Liver (tissue), 3 donors: ENCODE results near the gene MPV17L.

ENCODE experiments used
- EGR1 ChIP-seq, 2 donors: IDR thresholded peaks; 2 replicates each; pipeline ENCODE4 v1.6.1; 2016 to 2018; ENCODE audit warnings: antibody characterized with exemption in 2 of 2, low read depth in 2 of 2
- GABPA ChIP-seq, 2 donors: IDR thresholded peaks in 1 of 2; conservative IDR thresholded peaks in 1 of 2; 2 replicates each; pipeline ENCODE4 v1.6.1; 2016; ENCODE audit warnings: antibody characterized with exemption in 2 of 2, mild to moderate bottlenecking in 1 of 2, moderate library complexity in 1 of 2
- JUND ChIP-seq, 2 donors: IDR thresholded peaks; 2 replicates each; pipeline ENCODE4 v1.6.1; 2016; ENCODE audit warnings: antibody characterized with exemption in 2 of 2
- NR2F2 ChIP-seq: IDR thresholded peaks from 2 replicates; pipeline ENCODE4 v1.6.1; 2016; ENCODE audit warnings: antibody characterized with exemption
- RAD21 ChIP-seq, 2 donors: IDR thresholded peaks; 2 replicates each; pipeline ENCODE4 v1.6.1; 2016; ENCODE audit warnings: antibody characterized with exemption in 2 of 2, mild to moderate bottlenecking in 2 of 2
- SP1 ChIP-seq: IDR thresholded peaks from 2 replicates; pipeline ENCODE4 v1.6.1; 2018; ENCODE audit warnings: antibody characterized with exemption, mild to moderate bottlenecking
- TAF1 ChIP-seq: conservative IDR thresholded peaks from 2 replicates; pipeline ENCODE4 v1.6.1; 2016; ENCODE audit warnings: antibody characterized with exemption, mild to moderate bottlenecking
- YY1 ChIP-seq: IDR thresholded peaks from 2 replicates; pipeline ENCODE4 v1.6.1; 2016; ENCODE audit warnings: antibody characterized with exemption, mild to moderate bottlenecking
- TF ChIP-seq, protein P1 (sequence below): fragments of 150-350 bp; IDR thresholded peaks from 2 replicates; pipeline ENCODE4 v1.5.1; 2017; ENCODE audit warnings: improper control_type of control experiment, low read depth, low read length; ENCODE audit not compliant: missing input control
- TF ChIP-seq, protein P2 (sequence below): IDR thresholded peaks from 2 replicates; pipeline ENCODE4 v1.6.1; 2016; ENCODE audit warnings: antibody characterized with exemption, mild to moderate bottlenecking
- donor health status: healthy.
- donor health status: healthy.

DNA sequence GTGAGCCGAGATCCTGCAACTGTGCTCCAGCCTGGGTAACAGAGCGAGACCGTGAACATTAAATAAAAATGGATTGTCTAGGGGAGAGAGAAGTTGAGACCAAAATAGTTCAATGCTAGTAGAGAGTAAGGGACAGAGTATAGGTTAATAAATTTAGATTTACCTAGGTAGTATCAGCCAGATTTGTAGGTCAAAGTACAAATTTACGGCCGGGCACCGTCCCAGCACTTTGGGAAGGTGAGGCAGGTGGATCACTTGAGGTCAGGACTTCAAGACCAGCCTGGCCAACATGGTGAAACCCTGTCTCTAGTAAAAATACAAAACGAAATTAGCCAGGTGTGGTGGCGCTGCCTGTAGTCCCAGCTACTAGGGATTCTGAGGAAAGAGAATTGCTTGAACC is 26.7 kb downstream of the MPV17L start:
- TF ChIP-seq TAF1: no peak
- TF ChIP-seq GABPA (IDR thresholded peaks at IDR 0.05 in 1 of 2, conservative IDR thresholded peaks at IDR 0.05 in 1 of 2): no peak
- TF ChIP-seq YY1: no peak
- peak; percentile 34 for TF ChIP-seq SP1
- TF ChIP-seq, protein P1, sequence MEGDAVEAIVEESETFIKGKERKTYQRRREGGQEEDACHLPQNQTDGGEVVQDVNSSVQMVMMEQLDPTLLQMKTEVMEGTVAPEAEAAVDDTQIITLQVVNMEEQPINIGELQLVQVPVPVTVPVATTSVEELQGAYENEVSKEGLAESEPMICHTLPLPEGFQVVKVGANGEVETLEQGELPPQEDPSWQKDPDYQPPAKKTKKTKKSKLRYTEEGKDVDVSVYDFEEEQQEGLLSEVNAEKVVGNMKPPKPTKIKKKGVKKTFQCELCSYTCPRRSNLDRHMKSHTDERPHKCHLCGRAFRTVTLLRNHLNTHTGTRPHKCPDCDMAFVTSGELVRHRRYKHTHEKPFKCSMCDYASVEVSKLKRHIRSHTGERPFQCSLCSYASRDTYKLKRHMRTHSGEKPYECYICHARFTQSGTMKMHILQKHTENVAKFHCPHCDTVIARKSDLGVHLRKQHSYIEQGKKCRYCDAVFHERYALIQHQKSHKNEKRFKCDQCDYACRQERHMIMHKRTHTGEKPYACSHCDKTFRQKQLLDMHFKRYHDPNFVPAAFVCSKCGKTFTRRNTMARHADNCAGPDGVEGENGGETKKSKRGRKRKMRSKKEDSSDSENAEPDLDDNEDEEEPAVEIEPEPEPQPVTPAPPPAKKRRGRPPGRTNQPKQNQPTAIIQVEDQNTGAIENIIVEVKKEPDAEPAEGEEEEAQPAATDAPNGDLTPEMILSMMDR: no peak
- no peak for TF ChIP-seq RAD21 (IDR thresholded peaks at IDR 0.05)
- TF ChIP-seq JUND (IDR thresholded peaks at IDR 0.05): no peak
- TF ChIP-seq EGR1 (IDR thresholded peaks at IDR 0.05; ENCODE audit: low read depth in 2 of 2): no peak
- TF ChIP-seq, protein P2, sequence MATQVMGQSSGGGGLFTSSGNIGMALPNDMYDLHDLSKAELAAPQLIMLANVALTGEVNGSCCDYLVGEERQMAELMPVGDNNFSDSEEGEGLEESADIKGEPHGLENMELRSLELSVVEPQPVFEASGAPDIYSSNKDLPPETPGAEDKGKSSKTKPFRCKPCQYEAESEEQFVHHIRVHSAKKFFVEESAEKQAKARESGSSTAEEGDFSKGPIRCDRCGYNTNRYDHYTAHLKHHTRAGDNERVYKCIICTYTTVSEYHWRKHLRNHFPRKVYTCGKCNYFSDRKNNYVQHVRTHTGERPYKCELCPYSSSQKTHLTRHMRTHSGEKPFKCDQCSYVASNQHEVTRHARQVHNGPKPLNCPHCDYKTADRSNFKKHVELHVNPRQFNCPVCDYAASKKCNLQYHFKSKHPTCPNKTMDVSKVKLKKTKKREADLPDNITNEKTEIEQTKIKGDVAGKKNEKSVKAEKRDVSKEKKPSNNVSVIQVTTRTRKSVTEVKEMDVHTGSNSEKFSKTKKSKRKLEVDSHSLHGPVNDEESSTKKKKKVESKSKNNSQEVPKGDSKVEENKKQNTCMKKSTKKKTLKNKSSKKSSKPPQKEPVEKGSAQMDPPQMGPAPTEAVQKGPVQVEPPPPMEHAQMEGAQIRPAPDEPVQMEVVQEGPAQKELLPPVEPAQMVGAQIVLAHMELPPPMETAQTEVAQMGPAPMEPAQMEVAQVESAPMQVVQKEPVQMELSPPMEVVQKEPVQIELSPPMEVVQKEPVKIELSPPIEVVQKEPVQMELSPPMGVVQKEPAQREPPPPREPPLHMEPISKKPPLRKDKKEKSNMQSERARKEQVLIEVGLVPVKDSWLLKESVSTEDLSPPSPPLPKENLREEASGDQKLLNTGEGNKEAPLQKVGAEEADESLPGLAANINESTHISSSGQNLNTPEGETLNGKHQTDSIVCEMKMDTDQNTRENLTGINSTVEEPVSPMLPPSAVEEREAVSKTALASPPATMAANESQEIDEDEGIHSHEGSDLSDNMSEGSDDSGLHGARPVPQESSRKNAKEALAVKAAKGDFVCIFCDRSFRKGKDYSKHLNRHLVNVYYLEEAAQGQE: no peak
- no peak for TF ChIP-seq NR2F2
